NB4 (cell line): Measurements from ENCODE around the gene DNAJC1.

Source experiments
- CTCF ChIP-seq: IDR thresholded peaks from one replicate; pipeline ENCODE4 v1.5.1; 2012; ENCODE audit warnings: low read depth, low read length
- MYC ChIP-seq: IDR thresholded peaks from 2 replicates; pipeline ENCODE4 v1.6.1; 2011; ENCODE audit warnings: low read depth, low read length
- POLR2A ChIP-seq: IDR thresholded peaks from 2 replicates; pipeline ENCODE4 v1.6.1; 2011; ENCODE audit warnings: mild to moderate bottlenecking; ENCODE audit not compliant: insufficient read length; ENCODE audit errors: extremely low read depth

DNA sequence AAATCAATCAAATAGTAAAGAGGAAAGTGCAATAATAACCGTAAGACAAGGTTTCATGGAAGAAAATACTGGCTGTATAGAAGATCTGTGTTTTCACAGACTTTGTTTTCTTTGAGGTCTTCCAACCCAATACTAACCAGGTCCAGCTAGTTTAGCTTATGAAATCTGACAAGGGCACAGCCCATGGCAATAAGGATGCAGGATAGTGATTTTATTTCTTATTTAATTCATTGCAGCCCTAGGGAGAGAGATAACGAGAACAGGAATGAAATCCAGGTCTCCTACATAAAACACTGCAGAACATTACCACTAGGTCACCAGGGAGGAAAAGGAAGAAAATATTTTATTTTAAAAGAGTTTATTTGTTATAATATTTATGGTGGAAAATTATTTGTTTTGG lies 145.1 kb downstream of the DNAJC1 start:
- TF ChIP-seq CTCF (no peak), POLR2A (no peak), MYC (no peak)
